Gastroesophageal sphincter (tissue), 4 donors: ENCODE results near the gene RAB11FIP2. TPM values are rescaled to one million over a fixed set of nuclear protein-coding genes. Genes with fewer than 3 reads are reported as not detected.

Experiments used
- ATAC-seq: fragments of 150-250 bp; one replicate; pipeline ENCODE4 v1.9.1; 2016; ENCODE audit warnings: mild to moderate bottlenecking, moderate library complexity
- H3K27ac ChIP-seq, 4 donors: fragments of 200-600 bp; sonication (generic) in 3 of 4; 1 replicate in 3 of 4; 2 replicates in 1 of 4; pipeline ENCODE4 v1.5.1; 2016 to 2019
- H3K27me3 ChIP-seq: fragments of 200-600 bp; sonication (generic); one replicate; pipeline ENCODE4 v1.5.1; 2019
- H3K36me3 ChIP-seq, 2 donors: fragments of 200-600 bp; sonication (generic); one replicate each; pipeline ENCODE4 v1.5.1; 2019; ENCODE audit warnings: control low read depth in 1 of 2
- H3K4me1 ChIP-seq, 3 donors: fragments of 200-600 bp; sonication (generic); 1 replicate in 2 of 3; 2 replicates in 1 of 3; pipeline ENCODE4 v1.5.1; 2016 to 2019; ENCODE audit warnings: control low read depth in 2 of 3
- H3K4me3 ChIP-seq, 2 donors: fragments of 200-600 bp; sonication (generic); one replicate each; pipeline ENCODE4 v1.5.1; 2019; ENCODE audit warnings: mild to moderate bottlenecking in 1 of 2, moderate library complexity in 1 of 2
- H3K9me3 ChIP-seq, 3 donors: fragments of 200-600 bp; sonication (generic); one replicate each; pipeline ENCODE4 v1.5.1; 2017 to 2019; ENCODE audit warnings: control low read depth in 2 of 3
- CTCF ChIP-seq, 4 experiments: fragments of 200-600 bp in 2 of 4; fragments of 450-650 bp in 2 of 4; sonication (generic) in 1 of 4; IDR thresholded peaks; one replicate each; pipeline ENCODE4 v1.5.1; 2017 to 2019; ENCODE audit warnings: antibody characterized with exemption in 4 of 4, mild to moderate bottlenecking in 2 of 4, moderate library complexity in 2 of 4
- EP300 ChIP-seq: sonication (generic); formaldehyde crosslinking; IDR thresholded peaks from one replicate; pipeline ENCODE4 v1.6.1; 2017; ENCODE audit warnings: antibody characterized with exemption, mild to moderate bottlenecking
- POLR2A ChIP-seq, 2 donors: fragments of 450-650 bp; IDR thresholded peaks; one replicate each; pipeline ENCODE4 v1.6.1; 2017; ENCODE audit warnings: antibody characterized with exemption in 2 of 2, mild to moderate bottlenecking in 2 of 2, moderate library complexity in 1 of 2
- POLR2AphosphoS5 ChIP-seq: sonication (generic); formaldehyde crosslinking; IDR thresholded peaks from one replicate; pipeline ENCODE4 v1.6.1; 2017; ENCODE audit warnings: antibody characterized with exemption
- WGBS, 2 donors: methylation state at CpG; one replicate each; pipeline ENCODE4 v1.1.5; 2018; ENCODE audit warnings: low coverage in 1 of 2; 5-methylcytosine and 5-hydroxymethylcytosine counted together
- total RNA-seq, 4 donors: library from RNA; depleted of rRNA; stranded (reverse); fragments of >200 nt; gene quantifications; one replicate each; pipeline ENCODE4 v1.1.0, GENCODE V29; 2016

The RAB11FIP2 gene, protein sequence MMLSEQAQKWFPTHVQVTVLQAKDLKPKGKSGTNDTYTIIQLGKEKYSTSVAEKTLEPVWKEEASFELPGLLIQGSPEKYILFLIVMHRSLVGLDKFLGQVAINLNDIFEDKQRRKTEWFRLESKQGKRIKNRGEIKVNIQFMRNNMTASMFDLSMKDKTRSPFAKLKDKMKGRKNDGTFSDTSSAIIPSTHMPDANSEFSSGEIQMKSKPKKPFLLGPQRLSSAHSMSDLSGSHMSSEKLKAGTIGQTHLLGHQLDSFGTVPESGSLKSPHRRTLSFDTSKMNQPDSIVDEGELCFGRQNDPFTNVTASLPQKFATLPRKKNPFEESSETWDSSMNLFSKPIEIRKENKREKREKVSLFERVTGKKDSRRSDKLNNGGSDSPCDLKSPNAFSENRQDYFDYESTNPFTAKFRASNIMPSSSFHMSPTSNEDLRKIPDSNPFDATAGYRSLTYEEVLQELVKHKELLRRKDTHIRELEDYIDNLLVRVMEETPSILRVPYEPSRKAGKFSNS
- total RNA-seq: 10 to 100 TPM; 32.0 to 55.1 (median 44.8) TPM

GRCh38 chr10:118046395-118047156 is at the start of gene RAB11FIP2:
TSS of gene RAB11FIP2 (minus strand) at chr10:118046941. CDS start at chr10:118046163, 778 bp downstream.
- no CpG with 5 or more reads among the region's 83 CpGs for WGBS, 2 donors
- TF ChIP-seq CTCF (IDR thresholded peaks at IDR 0.05) (peak in 2 of 4 experiments; percentile 10 to 36), EP300 (no peak), POLR2A (IDR thresholded peaks at IDR 0.05) (peak; percentile 47 to 51), POLR2AphosphoS5 (peak; percentile 61)
- H3K27me3 ChIP-seq: no peaks in the 10 kb centered on the region
- peak within 1 kb of the TSS; percentile 86 to 97 (median 94) for H3K27ac ChIP-seq
- no peaks in the 10 kb centered on the region for H3K9me3 ChIP-seq
- H3K36me3 ChIP-seq: no peaks in the 10 kb centered on the region
- H3K4me1 ChIP-seq: peaks cover 5 to 55% (median 6%) of the 10 kb centered on the region in 3 donors
- H3K4me3 ChIP-seq: peak within 1 kb of the TSS; percentile 83 to 85
- ATAC-seq: peak; percentile 96

- 50 to 80% methylated on average over 1 of the region's 1 CpG for WGBS, 2 donors
- no peak overlapping the region for H3K27ac ChIP-seq
Measured at GRCh38 chr10:118096022-118096421, 49.3 kb upstream of the RAB11FIP2 start.

DNA sequence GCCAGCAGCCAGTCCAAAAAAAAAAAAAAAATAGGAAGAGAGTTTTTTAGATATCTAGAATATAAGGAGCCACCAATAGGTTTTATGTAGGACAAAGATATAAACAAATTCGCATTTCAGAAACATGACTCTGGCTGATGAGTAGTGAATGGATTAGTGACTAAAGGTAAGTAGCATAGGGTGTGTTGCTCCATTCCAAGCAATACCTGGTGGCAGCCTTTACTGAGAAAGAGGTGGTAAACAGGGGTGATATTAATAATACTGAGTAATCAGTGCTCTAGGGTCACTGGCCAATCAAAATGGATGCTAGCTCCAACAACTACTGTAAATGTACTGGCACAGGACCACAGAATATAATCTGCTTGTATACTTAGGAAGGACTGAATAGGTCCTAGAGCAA is 45.5 kb upstream of the RAB11FIP2 start:
- Histone ChIP-seq H3K9me3 (no peaks in the 10 kb centered on the region), H3K36me3 (no peaks in the 10 kb centered on the region), H3K27ac (no peak overlapping the region), H3K4me3 (no peak overlapping the region), H3K27me3 (no peaks in the 10 kb centered on the region), H3K4me1 (no peaks in the 10 kb centered on the region)
- ATAC-seq: no peak
- 83 to 94% methylated on average over 1 of the region's 1 CpG for WGBS, 2 donors
- no peak for TF ChIP-seq POLR2A (IDR thresholded peaks at IDR 0.05)

More at GRCh38 chr10:118096022-118096421, 49.3 kb upstream of the RAB11FIP2 start:
- Histone ChIP-seq H3K9me3 (no peaks in the 10 kb centered on the region), H3K36me3 (no peaks in the 10 kb centered on the region), H3K27me3 (no peaks in the 10 kb centered on the region), H3K4me1 (no peaks in the 10 kb centered on the region), H3K4me3 (no peak overlapping the region)
- no peak for ATAC-seq
- TF ChIP-seq CTCF (IDR thresholded peaks at IDR 0.05) (no peak), EP300 (no peak), POLR2A (IDR thresholded peaks at IDR 0.05) (no peak), POLR2AphosphoS5 (no peak)

GRCh38 chr10:118080817-118081216 is 34.1 kb upstream of the RAB11FIP2 start:
- TF ChIP-seq POLR2A (IDR thresholded peaks at IDR 0.05) (no peak), EP300 (no peak), CTCF (IDR thresholded peaks at IDR 0.05) (no peak), POLR2AphosphoS5 (no peak)
- H3K27me3 ChIP-seq: no peaks in the 10 kb centered on the region
- no peak overlapping the region for H3K27ac ChIP-seq
- WGBS, 2 donors: 62 to 83% methylated on average over 2 to 4 of the region's 4 CpGs
- H3K4me3 ChIP-seq: no peak overlapping the region
- ATAC-seq: no peak
- H3K4me1 ChIP-seq: no peaks in the 10 kb centered on the region
- no peaks in the 10 kb centered on the region for H3K36me3 ChIP-seq
- H3K9me3 ChIP-seq: peaks cover 0 to 6% (median 0%) of the 10 kb centered on the region in 3 donors

GRCh38 chr10:118076705-118077104 is 30.0 kb upstream of the RAB11FIP2 start:
- no peak for TF ChIP-seq POLR2AphosphoS5
- no peaks in the 10 kb centered on the region for H3K9me3 ChIP-seq
- no peak overlapping the region for H3K27ac ChIP-seq
- no peak overlapping the region for H3K4me3 ChIP-seq
- no peak for ATAC-seq
- H3K36me3 ChIP-seq: no peaks in the 10 kb centered on the region
- whole genome bisulfite sequencing, 2 donors: 71% methylated on average over 3 of the region's 3 CpGs; no CpG with 5 or more reads in 1 of the 2 donors
- H3K4me1 ChIP-seq: no peaks in the 10 kb centered on the region
- H3K27me3 ChIP-seq: no peaks in the 10 kb centered on the region
